GM19035 (cell line): ENCODE measurements around the gene ZHX3.
"Not testable (repeated sequence)": the region's sequence is repeated elsewhere in the genome, so short reads cannot be mapped to it uniquely, and the experiment has no call there.

ENCODE experiments used
- ATAC-seq: cut with Tn5 transposase; IDR thresholded peaks from one replicate; pipeline ENCODE4 v1.9.1; 2021; ENCODE audit not compliant: unreplicated experiment

The ZHX3 gene

DNA sequence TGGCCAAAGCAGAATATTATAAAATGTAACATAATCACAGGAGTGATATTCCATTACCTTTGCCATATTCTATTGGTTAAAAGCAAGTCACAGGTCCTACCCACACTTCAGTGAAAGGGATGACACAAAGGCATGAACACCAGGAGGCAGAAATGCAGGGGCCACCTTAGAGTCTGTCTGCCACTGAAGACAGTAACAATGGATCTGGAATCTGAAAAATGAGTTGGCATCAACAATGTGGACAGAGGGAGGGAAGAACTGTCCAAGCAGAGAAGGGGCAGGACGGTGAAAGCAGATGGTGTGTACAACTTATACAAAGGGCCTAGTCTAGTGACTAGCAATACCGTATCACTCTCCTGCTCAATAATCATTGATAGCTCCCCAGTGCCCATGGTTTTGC is 16.5 kb upstream of the ZHX3 start:
- no peak for ATAC-seq

DNA sequence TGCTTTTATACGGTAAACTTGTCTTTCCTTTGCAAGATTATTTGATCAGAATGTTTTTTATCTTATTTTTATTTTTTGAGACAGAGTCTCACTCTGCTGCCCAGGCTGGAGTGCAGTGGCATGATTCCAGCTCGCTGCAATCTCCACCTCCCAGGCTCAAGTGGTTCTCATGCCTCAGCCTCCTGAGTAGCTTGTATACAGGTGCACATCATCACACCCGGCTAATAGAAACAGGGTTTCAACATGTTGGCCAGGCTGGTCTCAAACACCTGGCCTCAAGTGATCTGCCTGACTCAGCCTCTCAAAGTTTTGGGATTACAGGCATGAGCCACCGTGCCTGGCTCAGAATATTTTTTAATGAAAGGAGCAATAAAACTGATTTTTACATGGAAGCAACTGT is 14.2 kb upstream of the ZHX3 start:
- ATAC-seq: no peak

- no peak for ATAC-seq
Measured at GRCh38 chr20:41330941-41331340, 13.4 kb upstream of the ZHX3 start.

DNA sequence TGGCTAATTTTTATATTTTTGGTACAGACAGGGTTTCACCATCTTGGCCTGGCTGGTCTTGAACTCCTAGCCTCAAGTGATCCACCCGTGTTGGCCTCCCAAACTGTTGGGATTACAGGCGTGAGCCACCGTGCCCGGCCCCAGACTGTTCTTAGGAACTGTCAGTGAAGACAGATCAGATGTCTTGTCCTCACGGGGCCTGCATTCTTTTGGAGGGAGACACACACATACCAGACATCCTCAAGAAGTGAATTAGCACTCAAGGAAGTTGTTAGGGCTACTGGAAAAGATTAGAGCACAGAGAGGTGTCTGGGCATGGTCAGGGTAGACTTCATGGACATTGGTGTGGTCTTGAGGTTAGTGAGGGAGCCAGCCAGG is 12.8 kb upstream of the ZHX3 start:
- no peak for ATAC-seq

- no peak for ATAC-seq
Measured at GRCh38 chr20:41329435-41330342, 12.2 kb upstream of the ZHX3 start.

DNA sequence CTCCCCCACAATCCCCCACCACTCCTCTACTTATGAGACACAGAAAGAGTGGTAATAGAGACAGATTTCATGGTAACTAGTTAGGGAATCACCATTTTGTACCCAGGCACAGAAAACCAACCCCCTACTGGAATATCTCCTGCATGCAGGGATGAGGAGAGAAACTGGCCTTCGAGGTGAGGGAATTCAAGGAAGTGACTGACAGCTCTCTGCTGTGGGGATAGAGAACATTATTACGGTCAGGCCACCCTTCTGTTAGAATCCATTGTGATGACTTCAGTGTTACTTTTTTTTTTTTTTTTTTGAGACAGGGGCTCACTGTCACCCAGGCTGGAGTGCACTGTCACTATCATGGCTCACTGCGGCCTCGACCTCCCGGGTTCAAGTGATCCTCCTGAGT is 9.6 kb upstream of the ZHX3 start:
- ATAC-seq: no peak

DNA sequence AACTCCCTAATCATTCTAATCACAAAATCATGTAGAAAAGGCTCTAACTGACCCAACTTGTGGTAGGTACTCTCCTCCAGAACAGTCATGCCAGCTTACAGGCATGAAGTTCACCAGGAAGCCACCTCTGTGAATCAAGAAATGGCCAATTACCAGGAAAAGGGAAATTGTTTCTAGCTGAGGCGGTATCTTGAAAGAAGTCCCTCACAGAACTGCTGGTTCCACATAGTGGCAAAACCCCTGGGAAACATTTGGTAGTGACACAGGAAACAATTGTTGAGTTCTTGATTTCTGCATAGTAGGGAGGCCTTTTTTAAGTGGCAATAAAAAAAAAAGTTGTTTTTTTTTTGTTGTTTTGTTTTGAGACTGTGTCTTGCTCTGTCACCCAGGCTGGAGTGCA is 3.4 kb upstream of the ZHX3 start:
- no peak for ATAC-seq

GRCh38 chr20:41320441-41320840 is 2.9 kb upstream of the ZHX3 start:
- no peak for ATAC-seq

DNA sequence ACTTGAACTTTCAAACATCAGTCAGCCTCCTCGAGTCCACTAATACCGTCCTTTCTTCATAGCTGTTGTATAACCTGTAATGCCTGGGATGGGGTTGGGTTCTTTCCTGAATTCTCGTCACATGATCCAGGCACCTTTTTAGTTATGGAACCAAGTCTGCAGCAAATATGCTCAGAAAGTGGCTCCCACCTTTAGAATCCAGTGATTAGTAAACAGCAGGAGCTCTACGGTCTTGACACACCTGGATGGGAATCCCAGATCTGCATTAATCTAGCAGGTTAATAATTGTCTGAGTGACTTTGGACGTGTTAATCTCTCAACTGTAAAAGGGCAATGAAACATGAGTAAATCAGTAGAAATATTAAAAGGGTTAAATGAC is 729 bp upstream of the ZHX3 start:
- no peak for ATAC-seq

GRCh38 chr20:41316602-41317545 is 657 bp downstream of the ZHX3 start:
- peak; percentile 66 for ATAC-seq

DNA sequence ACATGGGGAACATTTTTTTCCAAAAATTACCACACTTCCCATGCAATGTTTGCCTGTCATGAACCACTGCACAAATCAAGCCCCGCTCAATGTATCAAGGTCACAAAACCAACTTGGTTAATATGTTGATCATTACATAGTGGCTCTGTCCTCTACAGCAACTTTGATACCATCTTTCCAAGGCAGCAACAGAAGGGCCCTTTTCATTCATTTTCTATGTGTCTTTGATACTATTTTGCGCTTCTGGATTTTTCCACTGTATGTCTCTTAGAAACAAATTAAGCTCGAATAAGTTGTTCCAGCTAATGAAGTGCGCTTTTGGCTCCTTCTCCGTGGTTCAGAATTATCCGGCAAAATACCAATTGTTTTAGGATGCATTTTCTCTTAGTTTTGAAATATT is 1.5 kb downstream of the ZHX3 start:
- no peak for ATAC-seq

DNA sequence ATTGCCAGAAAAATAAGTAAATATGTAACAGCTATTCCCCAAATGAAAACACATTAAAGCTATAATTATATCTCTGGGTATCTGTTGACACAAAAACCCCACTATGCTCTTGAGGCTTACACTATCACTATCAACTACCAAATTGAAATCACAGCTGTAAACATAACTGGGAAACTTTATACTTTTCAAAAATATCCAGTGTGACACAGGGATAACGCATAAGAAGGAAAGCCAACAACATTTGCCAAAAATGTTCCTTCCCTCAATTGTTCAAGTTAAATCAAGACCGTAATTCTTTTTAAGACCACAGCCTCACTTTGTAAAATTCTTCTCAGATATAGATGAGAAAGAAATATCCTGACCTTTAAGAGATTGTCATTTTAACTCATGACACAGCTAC is 3.1 kb downstream of the ZHX3 start:
- no peak for ATAC-seq

DNA sequence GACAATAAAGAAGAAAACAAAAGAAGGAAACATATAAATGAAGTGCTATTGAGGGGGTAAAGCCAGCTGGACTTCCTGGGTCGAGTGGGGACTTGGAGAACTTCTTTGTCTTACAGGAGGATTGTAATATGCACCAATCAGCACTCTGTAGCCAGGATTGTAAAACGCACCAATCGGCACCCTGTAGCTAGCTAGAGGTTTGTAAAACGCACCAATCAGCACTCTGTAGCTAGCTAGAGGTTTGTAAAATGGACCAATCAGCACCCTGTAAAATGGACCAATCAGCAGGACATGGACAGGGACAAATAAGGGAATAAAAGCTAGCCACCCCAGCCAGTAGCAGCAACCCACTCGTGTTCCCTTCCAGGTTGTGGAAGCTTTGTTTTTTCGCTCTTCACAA is 5.5 kb downstream of the ZHX3 start:
- not testable (repeated sequence) for ATAC-seq

- ATAC-seq: no peak
Measured at GRCh38 chr20:41309817-41310216, 7.7 kb downstream of the ZHX3 start.

GRCh38 chr20:41308726-41309413 is 8.7 kb downstream of the ZHX3 start:
- no peak for ATAC-seq

- ATAC-seq: no peak
Measured at GRCh38 chr20:41308290-41308711, 9.2 kb downstream of the ZHX3 start.

DNA sequence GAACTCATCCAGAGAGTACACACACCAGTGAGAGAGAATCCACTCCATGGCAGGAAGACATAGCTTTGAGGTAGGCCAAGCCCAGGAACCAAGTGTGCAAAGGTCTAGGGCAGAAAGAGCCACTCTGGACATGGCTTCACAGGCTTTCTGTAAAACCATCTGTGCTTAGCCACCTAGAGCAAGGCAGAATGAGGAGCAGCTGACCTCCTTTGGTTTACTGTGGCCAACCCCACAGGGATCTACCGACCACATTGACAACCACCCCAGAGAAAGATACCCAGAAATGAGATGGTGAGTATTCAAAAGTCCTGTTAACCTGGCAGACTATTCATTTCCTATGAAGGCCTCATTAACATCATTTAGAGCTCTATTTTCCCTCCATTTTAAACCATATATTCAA is 10.5 kb downstream of the ZHX3 start:
- ATAC-seq: no peak

DNA sequence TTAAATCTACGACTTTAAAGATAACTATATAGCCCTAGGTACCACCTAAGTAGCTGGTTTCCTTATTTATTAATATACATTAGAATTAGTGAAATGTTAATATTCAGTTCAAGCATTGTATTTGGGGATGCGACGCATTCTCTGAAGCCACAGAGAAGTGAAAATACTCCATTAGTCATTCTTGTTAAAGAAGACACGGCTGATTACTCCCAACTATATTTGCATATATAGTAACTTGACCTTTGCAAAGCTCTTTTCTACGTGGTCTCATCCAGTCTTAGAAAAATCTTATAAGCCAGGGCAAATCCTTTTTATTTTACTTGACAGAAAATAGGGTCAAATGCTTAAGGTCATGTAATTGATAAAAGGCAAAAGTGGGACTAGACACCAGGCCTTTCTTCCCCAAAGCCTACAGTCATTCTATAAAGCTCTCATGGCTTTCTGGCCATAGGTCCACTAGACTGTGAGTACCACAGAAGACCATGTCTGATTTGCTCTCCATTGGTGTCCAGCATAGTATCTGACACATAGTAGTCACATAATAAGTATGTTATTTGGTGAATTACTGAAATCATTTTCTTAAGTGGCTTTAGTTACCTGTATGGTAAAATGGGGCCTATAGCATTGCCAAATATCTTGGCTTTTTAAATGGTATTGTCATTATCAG is 11.3 kb downstream of the ZHX3 start:
- peak; percentile 88 for ATAC-seq

DNA sequence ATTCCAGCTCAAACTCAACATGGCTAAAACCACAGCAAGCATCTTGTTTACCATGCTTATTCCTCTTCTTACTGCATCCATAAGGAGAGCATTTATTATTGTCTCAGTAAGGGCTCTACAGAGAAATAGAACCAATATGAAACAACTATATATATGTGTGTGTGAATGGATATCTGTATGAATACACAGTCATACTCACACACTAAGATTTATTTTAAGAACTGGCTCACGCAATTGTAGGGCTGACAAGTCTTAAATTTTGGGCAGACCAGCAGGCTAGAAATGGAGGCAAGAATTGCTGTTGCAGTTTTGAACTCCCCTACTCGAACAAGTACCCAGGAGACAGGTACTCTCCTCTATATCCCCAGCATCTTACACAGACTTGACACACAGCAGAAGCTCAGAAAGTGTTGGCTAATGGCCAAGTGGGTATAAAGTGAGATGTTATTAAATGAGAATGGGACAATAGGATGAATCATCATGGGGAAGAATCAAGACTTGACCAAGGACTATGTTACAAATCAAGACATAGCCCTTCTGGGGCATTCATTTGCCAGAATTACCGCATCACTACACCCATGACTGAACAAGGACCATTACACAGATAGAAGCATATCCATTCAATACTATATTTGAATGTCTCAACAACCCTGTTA is 13.0 kb downstream of the ZHX3 start:
- ATAC-seq: no peak

GRCh38 chr20:41304002-41304401 is 13.5 kb downstream of the ZHX3 start:
- ATAC-seq: no peak
